Endodermal cell (in vitro differentiated cells): ENCODE data around the gene SLC19A1. TPM values are rescaled to one million over a fixed set of nuclear protein-coding genes. Genes with fewer than 3 reads are reported as not detected.

ENCODE experiments used
- DNase-seq: peaks from one replicate; pipeline ENCODE4 v3.0.0-alpha.2; 2017
- H3K27ac ChIP-seq: 2 replicates; pipeline ENCODE4 v1.5.1; 2013; ENCODE audit warnings: mild to moderate bottlenecking, low read depth, low read length, moderate library complexity
- H3K27me3 ChIP-seq: 2 replicates; pipeline ENCODE4 v1.6.1; 2013; ENCODE audit warnings: mild to moderate bottlenecking, low read length, moderate library complexity; ENCODE audit not compliant: insufficient read depth, control insufficient read depth, poor library complexity, severe bottlenecking
- H3K36me3 ChIP-seq: 2 replicates; pipeline ENCODE4 v1.7.0; 2013; ENCODE audit warnings: mild to moderate bottlenecking, low read length, moderate library complexity; ENCODE audit not compliant: control insufficient read depth, insufficient read depth
- H3K4me1 ChIP-seq: one replicate; pipeline ENCODE4 v1.7.0; 2013; ENCODE audit warnings: low read length; ENCODE audit not compliant: control insufficient read depth, insufficient read depth
- H3K4me3 ChIP-seq: 2 replicates; pipeline ENCODE4 v1.5.1; 2013; ENCODE audit warnings: mild to moderate bottlenecking, low read length, moderate library complexity
- H3K9ac ChIP-seq: 2 replicates; pipeline ENCODE4 v1.6.1; 2013; ENCODE audit warnings: mild to moderate bottlenecking, low read length, moderate library complexity; ENCODE audit not compliant: poor library complexity, severe bottlenecking; ENCODE audit errors: extremely low read depth
- H3K9me3 ChIP-seq: 2 replicates; pipeline ENCODE4 v1.6.1; 2013; ENCODE audit warnings: mild to moderate bottlenecking, low read length, moderate library complexity; ENCODE audit not compliant: control insufficient read depth
- H3K27ac Mint-ChIP-seq: 2 replicates; pipeline ENCODE4 v1.8.0; 2020; ENCODE audit warnings: mixed read lengths
- H3K27me3 Mint-ChIP-seq: 2 replicates; pipeline ENCODE4 v1.8.0; 2021; ENCODE audit warnings: mild to moderate bottlenecking, mixed read lengths; ENCODE audit not compliant: insufficient read depth
- H3K36me3 Mint-ChIP-seq: 2 replicates; pipeline ENCODE4 v1.8.0; 2020; ENCODE audit warnings: low read depth, mixed read lengths
- H3K4me1 Mint-ChIP-seq: 2 replicates; pipeline ENCODE4 v1.8.0; 2020; ENCODE audit warnings: mixed read lengths
- H3K4me3 Mint-ChIP-seq: 2 replicates; pipeline ENCODE4 v1.8.0; 2020; ENCODE audit warnings: mild to moderate bottlenecking, moderate library complexity, mixed read lengths
- H3K9me3 Mint-ChIP-seq: 2 replicates; pipeline ENCODE4 v1.8.0; 2020; ENCODE audit warnings: mild to moderate bottlenecking, mixed read lengths
- CTCF ChIP-seq: fragments of 200-600 bp; sonication (generic); conservative IDR thresholded peaks from 2 replicates; pipeline ENCODE4 v1.5.0; 2021; ENCODE audit warnings: antibody characterized with exemption, mild to moderate bottlenecking
- WGBS, 2 experiments: methylation state at CpG; one replicate each; pipeline versions ENCODE4 v1.1.5 to v1.1.7; 2013; ENCODE audit warnings: missing lambda C conversion rate in 2 of 2, mixed read lengths in 1 of 2; ENCODE audit not compliant: insufficient coverage in 1 of 2, insufficient read length in 1 of 2; 5-methylcytosine and 5-hydroxymethylcytosine counted together
- total RNA-seq, 2 donors: library from RNA; stranded (reverse); fragmentation: NEBNext Ultra II Directional in 1 of 2; extraction: Animal tissue kit (Norgen Biotek cat#: 25700) in 1 of 2; gene quantifications; 2 replicates in 1 of 2; 3 replicates in 1 of 2; pipeline ENCODE4 v1.2.1, GENCODE V29; 2021

The SLC19A1 gene
- total RNA-seq, 2 donors from 2014 or later = 28.8 to 29.4 TPM

GRCh38 chr21:45536301-45537081, 5.7 kb downstream of the SLC19A1 start:
- H3K27ac Mint-ChIP-seq = no peak overlapping the region
- no peak for TF ChIP-seq CTCF

GRCh38 chr21:45535341-45536081, 6.7 kb downstream of the SLC19A1 start:
- H3K27ac Mint-ChIP-seq = no peak overlapping the region
- no peaks in the 10 kb centered on the region for H3K27me3 ChIP-seq
- 92 to 96% methylated on average over 17 to 34 of the region's 34 CpGs for WGBS, 2 experiments
- no peak overlapping the region for H3K4me3 Mint-ChIP-seq
- DNase-seq = peak; percentile 51
- no peaks in the 10 kb centered on the region for H3K9me3 ChIP-seq
- H3K36me3 ChIP-seq = no peaks in the 10 kb centered on the region
- no peak for TF ChIP-seq CTCF
- H3K27ac ChIP-seq = no peak overlapping the region
- H3K36me3 Mint-ChIP-seq = peaks cover 10% of the 10 kb centered on the region
- H3K4me3 ChIP-seq = no peak overlapping the region
- no peaks in the 10 kb centered on the region for H3K9me3 Mint-ChIP-seq
- peaks cover 10% of the 10 kb centered on the region for H3K4me1 ChIP-seq
- H3K4me1 Mint-ChIP-seq = peaks cover 6% of the 10 kb centered on the region
- no peak overlapping the region for H3K9ac ChIP-seq
- H3K27me3 Mint-ChIP-seq = no peaks in the 10 kb centered on the region

More at GRCh38 chr21:45536301-45537081, 5.7 kb downstream of the SLC19A1 start:
- Mint-ChIP-seq H3K36me3 (peaks cover 10% of the 10 kb centered on the region), H3K4me3 (no peak overlapping the region), H3K9me3 (no peaks in the 10 kb centered on the region), H3K4me1 (peaks cover 8% of the 10 kb centered on the region), H3K27me3 (no peaks in the 10 kb centered on the region)
- Histone ChIP-seq H3K4me3 (no peak overlapping the region), H3K27me3 (no peaks in the 10 kb centered on the region), H3K9me3 (no peaks in the 10 kb centered on the region), H3K9ac (no peak overlapping the region), H3K36me3 (no peaks in the 10 kb centered on the region), H3K27ac (no peak overlapping the region), H3K4me1 (peaks cover 13% of the 10 kb centered on the region)
- WGBS, 2 experiments = 95% methylated on average over 29 to 31 of the region's 31 CpGs
- peak; percentile 39 for DNase-seq

- H3K27me3 ChIP-seq = no peaks in the 10 kb centered on the region
- H3K4me1 Mint-ChIP-seq = peaks cover 6% of the 10 kb centered on the region
- H3K4me3 ChIP-seq = no peak overlapping the region
- DNase-seq = peak; percentile 51
- no peaks in the 10 kb centered on the region for H3K9me3 ChIP-seq
- H3K36me3 ChIP-seq = peaks cover 6% of the 10 kb centered on the region
- H3K4me3 Mint-ChIP-seq = no peak overlapping the region
- WGBS, 2 experiments = 74 to 88% methylated on average over 17 to 28 of the region's 28 CpGs
- no peak overlapping the region for H3K9ac ChIP-seq
- TF ChIP-seq CTCF = no peak
- no peaks in the 10 kb centered on the region for H3K9me3 Mint-ChIP-seq
- H3K27me3 Mint-ChIP-seq = no peaks in the 10 kb centered on the region
- H3K4me1 ChIP-seq = peaks cover 10% of the 10 kb centered on the region
- H3K27ac Mint-ChIP-seq = no peak overlapping the region
- H3K36me3 Mint-ChIP-seq = peaks cover 10% of the 10 kb centered on the region
- no peak overlapping the region for H3K27ac ChIP-seq
Measured at GRCh38 chr21:45534636-45535331, 7.5 kb downstream of the SLC19A1 start.
